ENCODE data around the gene MYBPC2. TPM values are rescaled to one million over a fixed set of nuclear protein-coding genes. Genes with fewer than 3 reads are reported as not detected.

The MYBPC2 gene
- total and polyA plus RNA-seq, 2 of the 4 experiments (the other 2 are of a cell fraction): not detected

- no CpG with 5 or more reads among the region's 5 CpGs for WGBS, 2 experiments (ENCODE audit: extremely low coverage in 2 of 2, insufficient read length in 1 of 2)
- CTCF ChIA-PET: no interaction called here
- Histone ChIP-seq H2BK120ac (ENCODE audit: low read depth, low read length) (no peak overlapping the region), H2AK5ac (ENCODE audit: low read depth, low read length) (no peak overlapping the region), H2BK5ac (ENCODE audit: low read depth, low read length, poor library complexity, severe bottlenecking) (no peak overlapping the region), H3K27ac (ENCODE audit: insufficient read depth, low read length) (no peak overlapping the region), H3K79me1 (ENCODE audit: low read depth in 1 of 2, low read length in 2 of 2) (peaks cover 3 to 12% of the 10 kb centered on the region in 2 experiments), H3K14ac (replicated peaks; ENCODE audit: low read depth, low read length) (no peak overlapping the region), H3K36me3 (ENCODE audit: control insufficient read depth, insufficient read depth, low read length) (peaks cover 3% of the 10 kb centered on the region), H2AFZ (replicated peaks; ENCODE audit: low read length, poor library complexity) (no peak overlapping the region), H4K8ac (ENCODE audit: low read depth in 2 of 2, low read length in 2 of 2) (no peak overlapping the region), H3K4me2 (ENCODE audit: low read depth, low read length) (no peak overlapping the region), H4K5ac (ENCODE audit: low read depth, low read length) (no peak overlapping the region), H3K9ac (ENCODE audit: low read depth, low read length) (no peak overlapping the region), H3K9me1 (ENCODE audit: insufficient read depth, low read length) (no peaks in the 10 kb centered on the region), H3K56ac (ENCODE audit: extremely low read depth, insufficient read depth, low read length) (no peak overlapping the region), H3K4ac (ENCODE audit: low read depth, low read length) (no peak overlapping the region), H3K4me3 (ENCODE audit: insufficient read depth, low read depth, low read length) (no peak overlapping the region), H2AK9ac (replicated peaks; ENCODE audit: low read depth, low read length, poor library complexity) (no peak overlapping the region), H3K27me3 (ENCODE audit: control insufficient read depth, insufficient read depth, low read length) (no peaks in the 10 kb centered on the region), H3K23ac (ENCODE audit: low read depth, low read length) (no peak overlapping the region), H4K91ac (ENCODE audit: insufficient read depth, low read depth, low read length) (no peak overlapping the region), H3K18ac (ENCODE audit: low read depth, low read length) (no peak overlapping the region), H2BK15ac (ENCODE audit: low read depth, low read length) (no peak overlapping the region), H4K20me1 (ENCODE audit: insufficient read depth, low read length) (no peaks in the 10 kb centered on the region), H3K9me3 (ENCODE audit: control insufficient read depth, insufficient read depth, low read length) (no peaks in the 10 kb centered on the region), H3K4me1 (ENCODE audit: control insufficient read depth, insufficient read depth, low read length) (no peaks in the 10 kb centered on the region), H2BK20ac (ENCODE audit: low read depth, low read length) (no peak overlapping the region)
- no TSS peak for BruUV-seq (replicated peaks)
- dilution Hi-C loops (cut with HindIII; ENCODE audit: low sequenced_read_pairs, unreplicated experiment) (no loop called here), intact Hi-C loops (cut with micrococcal nuclease) (no loop called here), in situ Hi-C loops (cut with MboI; ENCODE audit: low sequenced_read_pairs) (no loop called here)
- POLR2A ChIA-PET (ENCODE audit: unreplicated experiment): no interaction called here
- DNase-seq (no peak), ATAC-seq (ENCODE audit: low read depth) (no peak)
- TF ChIP-seq BHLHE40 (IDR thresholded peaks at IDR 0.05; ENCODE audit: low read depth, low read length) (no peak), NFE2L2 (IDR thresholded peaks at IDR 0.05; ENCODE audit: low read depth, low read length) (no peak), CTCF (conservative IDR thresholded peaks at IDR 0.05; ENCODE audit: low read depth, low read length) (no peak), CEBPB (IDR thresholded peaks at IDR 0.05; ENCODE audit: low read depth, low read length) (no peak), CHD1 (IDR thresholded peaks at IDR 0.05; ENCODE audit: low read depth, low read length) (no peak), FOS (IDR thresholded peaks at IDR 0.05; ENCODE audit: low read depth, low read length) (no peak)
These were observed 39.9 kb upstream of the MYBPC2 start for GRCh38 chr19:50392759-50393158.
